ENCODE data around the gene CCSER2.

Gene CCSER2

DNA sequence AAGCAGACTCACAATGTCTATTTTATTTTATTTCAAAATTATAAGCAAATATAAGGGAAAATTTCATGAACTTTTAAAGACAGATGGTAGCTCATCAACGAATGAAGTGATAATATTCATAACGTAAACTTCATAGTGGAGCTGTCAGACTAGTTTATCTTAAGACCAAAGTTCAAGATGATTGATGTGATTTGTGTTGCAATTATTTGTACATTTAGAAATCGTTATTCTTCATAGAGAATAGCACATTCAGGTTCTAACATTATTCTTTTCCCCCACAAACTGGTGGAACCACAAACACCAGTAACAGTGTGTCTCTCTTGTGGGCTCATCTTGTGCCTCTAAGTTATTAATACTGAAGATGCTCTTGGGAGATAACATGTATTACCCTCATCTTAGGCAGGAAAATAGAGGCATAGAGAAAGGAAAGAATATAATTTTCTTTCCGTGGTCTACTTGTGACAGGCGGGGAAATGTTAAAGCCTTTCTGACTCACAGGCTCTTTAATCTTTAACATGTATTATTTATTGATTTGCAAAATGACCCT is 37.0 kb downstream of the CCSER2 start:
- DNase-seq (ENCODE audit: low read depth): no peak
- no peak overlapping the region for H3K4me3 ChIP-seq (ENCODE audit: low read depth, low read length)
- TF ChIP-seq CTCF (IDR thresholded peaks at IDR 0.05; ENCODE audit: low read depth, low read length, missing control alignments): no peak
- in situ Hi-C loops (cut with HindIII; ENCODE audit: low sequenced_read_pairs): no loop called here

DNA sequence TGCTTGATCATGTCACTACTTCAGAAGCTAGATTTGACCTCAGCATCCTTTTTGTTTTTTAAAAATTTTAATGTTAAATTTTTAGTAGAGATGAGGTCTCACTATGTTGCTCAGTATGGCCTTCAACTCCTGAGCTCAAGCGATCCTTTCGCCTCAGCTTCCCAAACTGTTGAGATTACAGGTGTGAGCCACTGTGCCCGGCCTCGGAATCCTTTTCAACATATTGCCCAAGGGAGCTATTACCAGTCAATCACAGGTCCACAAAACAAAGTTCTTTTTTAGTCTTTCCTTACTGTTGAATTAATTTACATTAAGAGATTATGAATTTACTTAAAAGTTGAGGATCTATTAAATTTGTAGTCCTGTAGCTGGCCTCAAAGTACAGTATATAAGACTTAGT is 37.7 kb downstream of the CCSER2 start:
- no peak overlapping the region for H3K4me3 ChIP-seq (ENCODE audit: low read depth, low read length)
- DNase-seq (ENCODE audit: low read depth): no peak
- in situ Hi-C loops (cut with HindIII; ENCODE audit: low sequenced_read_pairs): no loop called here
- TF ChIP-seq CTCF (IDR thresholded peaks at IDR 0.05; ENCODE audit: low read depth, low read length, missing control alignments): no peak

DNA sequence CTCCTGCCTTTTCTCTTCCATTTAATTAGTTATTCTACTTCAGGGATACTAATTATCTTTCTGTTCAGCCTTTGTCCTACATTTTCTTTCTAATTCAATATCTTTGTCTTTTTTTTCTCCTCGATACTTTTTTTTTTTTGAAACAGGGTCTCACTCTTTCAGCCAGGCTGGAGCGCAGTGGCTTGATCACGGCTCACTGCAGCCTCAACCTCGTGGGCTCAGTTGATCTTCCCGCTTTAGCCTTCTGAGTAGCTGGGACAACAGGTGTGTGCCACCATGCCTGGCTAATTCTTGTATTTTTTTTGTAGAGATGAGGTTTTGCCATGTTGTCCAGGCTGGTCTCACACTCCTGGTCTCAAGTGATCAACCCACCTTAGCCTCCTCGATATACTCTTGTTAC is 38.9 kb downstream of the CCSER2 start:
- in situ Hi-C loops (cut with HindIII; ENCODE audit: low sequenced_read_pairs): no loop called here
- no peak for DNase-seq (ENCODE audit: low read depth)
- TF ChIP-seq CTCF (IDR thresholded peaks at IDR 0.05; ENCODE audit: low read depth, low read length, missing control alignments): no peak
- no peak overlapping the region for H3K4me3 ChIP-seq (ENCODE audit: low read depth, low read length)

DNA sequence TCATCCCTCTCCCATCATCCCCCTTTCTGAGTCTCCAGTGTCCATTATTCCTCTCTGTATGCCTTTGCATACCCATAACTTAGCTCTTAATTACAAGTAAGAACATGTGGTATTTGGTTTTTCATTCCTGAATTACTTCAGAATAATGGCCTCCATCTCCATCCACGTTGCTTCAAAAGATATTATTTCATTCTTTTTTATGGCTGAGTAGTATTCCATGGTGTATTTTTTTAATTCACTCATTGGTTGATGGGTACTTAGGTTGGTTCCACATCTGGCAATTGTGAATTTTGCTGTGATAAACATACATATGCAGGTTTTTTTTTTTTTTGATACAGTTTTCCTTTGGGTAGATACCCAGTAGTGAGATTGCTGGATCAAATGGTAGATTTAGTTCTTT is 40.4 kb downstream of the CCSER2 start:
- no peak for DNase-seq (ENCODE audit: low read depth)
- H3K4me3 ChIP-seq (ENCODE audit: low read depth, low read length): no peak overlapping the region
- TF ChIP-seq CTCF (IDR thresholded peaks at IDR 0.05; ENCODE audit: low read depth, low read length, missing control alignments): no peak
- in situ Hi-C loops (cut with HindIII; ENCODE audit: low sequenced_read_pairs): no loop called here

- no peak for DNase-seq (ENCODE audit: low read depth)
- no peak overlapping the region for H3K4me3 ChIP-seq (ENCODE audit: low read depth, low read length)
- in situ Hi-C loops (cut with HindIII; ENCODE audit: low sequenced_read_pairs): no loop called here
- no peak for TF ChIP-seq CTCF (IDR thresholded peaks at IDR 0.05; ENCODE audit: low read depth, low read length, missing control alignments)
These were observed 41.9 kb downstream of the CCSER2 start for GRCh38 chr10:84370283-84370682.

GRCh38 chr10:84371944-84372343 is 43.6 kb downstream of the CCSER2 start:
- no peak overlapping the region for H3K4me3 ChIP-seq (ENCODE audit: low read depth, low read length)
- TF ChIP-seq CTCF (IDR thresholded peaks at IDR 0.05; ENCODE audit: low read depth, low read length, missing control alignments): no peak
- in situ Hi-C loops (cut with HindIII; ENCODE audit: low sequenced_read_pairs): no loop called here
- DNase-seq (ENCODE audit: low read depth): no peak

DNA sequence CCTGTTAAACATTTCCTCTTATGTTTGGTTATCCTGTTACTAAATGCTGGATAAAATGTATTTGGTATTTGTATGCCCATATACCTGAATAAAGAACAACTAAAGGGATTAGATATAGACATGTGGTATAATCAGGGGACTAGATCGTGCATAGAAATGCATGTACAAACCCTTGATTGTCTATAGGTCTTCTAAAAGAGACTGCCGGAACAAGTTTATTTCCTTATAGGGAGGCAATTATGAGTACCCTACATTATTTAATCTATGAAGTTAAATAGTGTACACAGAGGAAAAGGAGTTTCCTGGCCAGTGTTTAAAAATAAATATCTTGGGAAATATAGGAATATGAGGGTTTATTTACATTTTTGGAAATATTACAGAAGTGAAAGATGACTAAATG is 44.6 kb downstream of the CCSER2 start:
- no peak overlapping the region for H3K4me3 ChIP-seq (ENCODE audit: low read depth, low read length)
- in situ Hi-C loops (cut with HindIII; ENCODE audit: low sequenced_read_pairs): no loop called here
- TF ChIP-seq CTCF (IDR thresholded peaks at IDR 0.05; ENCODE audit: low read depth, low read length, missing control alignments): no peak
- DNase-seq (ENCODE audit: low read depth): no peak

All from astrocyte of the cerebellum (primary cell).